Cardiac muscle cell (in vitro differentiated cells and primary cell): ENCODE measurements around the gene S100PBP. TPM values are rescaled to one million over a fixed set of nuclear protein-coding genes. Genes with fewer than 3 reads are reported as not detected.

Source experiments
- DNase-seq, 2 donors: peaks; one replicate each; pipeline versions ENCODE4 v3.0.0 to v3.0.0-alpha.2; 2010 to 2017; ENCODE audit warnings: low read depth in 1 of 2, low spot score in 1 of 2
- H3K27ac ChIP-seq: fragments of 200-600 bp; sonication (generic); 2 replicates; pipeline ENCODE4 v1.5.1; 2016
- H3K27me3 ChIP-seq: fragments of 200-600 bp; sonication (generic); 2 replicates; pipeline ENCODE4 v1.6.0; 2016; ENCODE audit warnings: control low read depth
- H3K36me3 ChIP-seq: fragments of 200-600 bp; sonication (generic); 2 replicates; pipeline ENCODE4 v1.5.1; 2016; ENCODE audit warnings: control low read depth
- H3K4me1 ChIP-seq: fragments of 200-600 bp; sonication (generic); 2 replicates; pipeline ENCODE4 v1.8.1; 2017; ENCODE audit warnings: low read depth, mild to moderate bottlenecking, mixed run types
- H3K4me3 ChIP-seq: fragments of 200-600 bp; sonication (generic); 2 replicates; pipeline ENCODE4 v1.5.1; 2016; ENCODE audit warnings: mild to moderate bottlenecking
- H3K9me3 ChIP-seq: fragments of 200-600 bp; sonication (generic); 2 replicates; pipeline ENCODE4 v1.5.1; 2017; ENCODE audit warnings: low read depth, mild to moderate bottlenecking, control low read depth
- polyA plus RNA-seq: library from polyadenylated mRNA; unstranded; fragments of >200 nt; fragmentation: Nextera tagmentation; extraction: Ambion mirVana; gene quantifications from 2 replicates; pipeline ENCODE4 v1.2.1, GENCODE V29; 2016
- total RNA-seq: library from RNA; depleted of rRNA; stranded (reverse); fragments of >200 nt; gene quantifications from 2 replicates; pipeline ENCODE4 v1.2.3, GENCODE V29; 2016
- TF ChIP-seq, protein P1 (sequence below): IDR thresholded peaks from 2 replicates; pipeline ENCODE4 v1.5.1; 2012; ENCODE audit warnings: low read depth, mild to moderate bottlenecking, low read length

S100PBP gene
- total and polyA plus RNA-seq, 2 experiments from 2014 or later, result 30.5 to 40.5 TPM

DNA sequence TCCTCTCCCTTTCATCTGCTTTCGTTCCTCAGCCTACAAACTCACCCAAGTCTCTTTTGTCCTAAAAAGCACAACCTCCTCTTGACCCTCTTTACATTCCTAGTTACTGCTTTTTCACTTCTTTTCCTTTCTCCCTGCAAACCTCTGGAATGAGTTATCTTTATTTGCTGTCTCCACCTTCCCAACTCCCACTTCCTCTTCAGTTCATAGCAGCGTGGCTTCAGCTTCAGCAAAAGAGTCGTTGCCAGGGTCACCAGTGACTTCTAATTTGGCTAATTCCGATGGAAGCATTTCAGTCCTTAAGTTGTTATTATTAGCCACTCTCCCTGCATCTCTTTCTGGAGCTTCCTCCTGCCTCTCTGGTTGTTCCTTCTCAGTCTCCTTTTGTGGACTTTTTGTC is 90.0 kb downstream of the S100PBP start:
- H3K27ac ChIP-seq, result no peak overlapping the region
- H3K9me3 ChIP-seq, result no peaks in the 10 kb centered on the region
- peaks cover 7% of the 10 kb centered on the region for H3K4me1 ChIP-seq
- TF ChIP-seq, protein P1, sequence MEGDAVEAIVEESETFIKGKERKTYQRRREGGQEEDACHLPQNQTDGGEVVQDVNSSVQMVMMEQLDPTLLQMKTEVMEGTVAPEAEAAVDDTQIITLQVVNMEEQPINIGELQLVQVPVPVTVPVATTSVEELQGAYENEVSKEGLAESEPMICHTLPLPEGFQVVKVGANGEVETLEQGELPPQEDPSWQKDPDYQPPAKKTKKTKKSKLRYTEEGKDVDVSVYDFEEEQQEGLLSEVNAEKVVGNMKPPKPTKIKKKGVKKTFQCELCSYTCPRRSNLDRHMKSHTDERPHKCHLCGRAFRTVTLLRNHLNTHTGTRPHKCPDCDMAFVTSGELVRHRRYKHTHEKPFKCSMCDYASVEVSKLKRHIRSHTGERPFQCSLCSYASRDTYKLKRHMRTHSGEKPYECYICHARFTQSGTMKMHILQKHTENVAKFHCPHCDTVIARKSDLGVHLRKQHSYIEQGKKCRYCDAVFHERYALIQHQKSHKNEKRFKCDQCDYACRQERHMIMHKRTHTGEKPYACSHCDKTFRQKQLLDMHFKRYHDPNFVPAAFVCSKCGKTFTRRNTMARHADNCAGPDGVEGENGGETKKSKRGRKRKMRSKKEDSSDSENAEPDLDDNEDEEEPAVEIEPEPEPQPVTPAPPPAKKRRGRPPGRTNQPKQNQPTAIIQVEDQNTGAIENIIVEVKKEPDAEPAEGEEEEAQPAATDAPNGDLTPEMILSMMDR, result no peak
- H3K36me3 ChIP-seq, result no peaks in the 10 kb centered on the region
- DNase-seq, result peak; percentile 62 to 79
- peaks cover 7% of the 10 kb centered on the region for H3K27me3 ChIP-seq
- H3K4me3 ChIP-seq, result no peak overlapping the region

Other genes with a start within 250 kb of the S100PBP start
- 31.7 and 37.1 TPM in 2 replicates for gene ZBTB8OS, start 167.1 kb upstream of the S100PBP start, total RNA-seq
- gene ZBTB8OS, start 167.1 kb upstream of the S100PBP start, polyA plus RNA-seq, result 52.0 and 66.8 TPM in 2 replicates
- gene RBBP4, start 166.4 kb upstream of the S100PBP start, total RNA-seq, result 275 and 279 TPM in 2 replicates
- 336 and 405 TPM in 2 replicates for gene RBBP4, start 166.4 kb upstream of the S100PBP start, polyA plus RNA-seq
- 2.5 and 4.5 TPM in 2 replicates for gene SYNC, start 114.9 kb upstream of the S100PBP start, total RNA-seq
- gene SYNC, start 114.9 kb upstream of the S100PBP start, polyA plus RNA-seq, result 1.2 and 1.6 TPM in 2 replicates
- 77.9 and 80.3 TPM in 2 replicates for gene YARS1, start 295 bp upstream of the S100PBP start, total RNA-seq
- gene YARS1, start 295 bp upstream of the S100PBP start, polyA plus RNA-seq, result 125 and 167 TPM in 2 replicates
- gene FNDC5, start 53.3 kb downstream of the S100PBP start, total RNA-seq, result 34.2 and 40.7 TPM in 2 replicates
- gene FNDC5, start 53.3 kb downstream of the S100PBP start, polyA plus RNA-seq, result 18.0 and 37.4 TPM in 2 replicates
- 3.7 TPM in 1 of 2 replicates, not detected in the other for gene HPCA, start 68.8 kb downstream of the S100PBP start, total RNA-seq
- 1.6 TPM in 1 of 2 replicates, not detected in the other for gene HPCA, start 68.8 kb downstream of the S100PBP start, polyA plus RNA-seq
- 30.3 and 61.6 TPM in 2 replicates for gene TMEM54, start 83.7 kb downstream of the S100PBP start, total RNA-seq
- gene TMEM54, start 83.7 kb downstream of the S100PBP start, polyA plus RNA-seq, result 17.1 and 41.4 TPM in 2 replicates
- gene RNF19B, start 147.2 kb downstream of the S100PBP start, total RNA-seq, result 15.8 and 28.5 TPM in 2 replicates
- 16.2 and 17.8 TPM in 2 replicates for gene RNF19B, start 147.2 kb downstream of the S100PBP start, polyA plus RNA-seq
- 201 and 263 TPM in 2 replicates for gene AK2, start 219.2 kb downstream of the S100PBP start, total RNA-seq
- 264 and 281 TPM in 2 replicates for gene AK2, start 219.2 kb downstream of the S100PBP start, polyA plus RNA-seq